MM.1S (cell line): ENCODE data around the gene IL10.

Experiments
- DNase-seq: peaks from one replicate; pipeline ENCODE4 v3.0.0-alpha.2; 2015
- H2AFZ ChIP-seq: fragments of 300-600 bp; sonication (generic); 2 replicates; pipeline ENCODE4 v1.6.0; 2016; ENCODE audit warnings: antibody characterized with exemption, low read length
- H3F3A ChIP-seq: fragments of 300-600 bp; sonication (generic); 2 replicates; pipeline ENCODE4 v1.6.1; 2016; ENCODE audit warnings: mild to moderate bottlenecking, antibody characterized with exemption, low read length, moderate library complexity, mixed read lengths; ENCODE audit not compliant: insufficient read depth
- H3K27ac ChIP-seq: fragments of 300-600 bp; sonication (generic); 2 replicates; pipeline ENCODE4 v1.5.1; 2016; ENCODE audit warnings: mild to moderate bottlenecking, low read length
- H3K27me3 ChIP-seq: fragments of 300-600 bp; sonication (generic); replicated peaks from 2 replicates; pipeline ENCODE4 v1.6.0; 2016; ENCODE audit warnings: low read length; ENCODE audit not compliant: insufficient read depth
- H3K36me3 ChIP-seq: fragments of 300-600 bp; sonication (generic); replicated peaks from 2 replicates; pipeline ENCODE4 v1.6.1; 2016; ENCODE audit warnings: mild to moderate bottlenecking, low read length, mixed read lengths; ENCODE audit not compliant: insufficient read depth
- H3K4me1 ChIP-seq: fragments of 300-600 bp; sonication (generic); 2 replicates; pipeline ENCODE4 v1.6.1; 2016; ENCODE audit warnings: low read length, mixed read lengths
- H3K4me2 ChIP-seq: fragments of 300-600 bp; sonication (generic); 2 replicates; pipeline ENCODE4 v1.6.0; 2016; ENCODE audit warnings: low read depth, low read length
- H3K4me3 ChIP-seq: fragments of 300-600 bp; sonication (generic); 2 replicates; pipeline ENCODE4 v1.5.1; 2016; ENCODE audit warnings: low read length, mixed read lengths
- H3K79me2 ChIP-seq: fragments of 300-600 bp; sonication (generic); 2 replicates; pipeline ENCODE4 v1.6.1; 2016; ENCODE audit warnings: mixed run types, low read length, mixed read lengths
- H3K9ac ChIP-seq: fragments of 300-600 bp; sonication (generic); 2 replicates; pipeline ENCODE4 v1.6.1; 2016; ENCODE audit warnings: low read length, mixed read lengths
- H3K9me2 ChIP-seq: fragments of 300-600 bp; sonication (generic); replicated peaks from 2 replicates; pipeline ENCODE4 v1.6.1; 2016; ENCODE audit warnings: mild to moderate bottlenecking, low read length, mixed read lengths; ENCODE audit not compliant: insufficient read depth
- H3K9me3 ChIP-seq: fragments of 300-600 bp; sonication (generic); replicated peaks from 2 replicates; pipeline ENCODE4 v1.6.1; 2016; ENCODE audit warnings: mild to moderate bottlenecking, low read length, mixed read lengths; ENCODE audit not compliant: insufficient read depth
- H4K20me1 ChIP-seq: fragments of 300-600 bp; sonication (generic); 2 replicates; pipeline ENCODE4 v1.6.1; 2016; ENCODE audit warnings: mild to moderate bottlenecking, low read length, moderate library complexity, mixed read lengths; ENCODE audit not compliant: insufficient read depth
- CTCF ChIP-seq: fragments of 300-600 bp; sonication (generic); IDR thresholded peaks from 2 replicates; pipeline ENCODE4 v1.5.1; 2016; ENCODE audit warnings: antibody characterized with exemption, low read length, mixed read lengths
- EZH2 ChIP-seq: fragments of 300-600 bp; sonication (generic); optimal IDR thresholded peaks from 2 replicates; pipeline ENCODE3; 2017; ENCODE audit warnings: low read depth, mild to moderate bottlenecking, antibody characterized with exemption, low read length, mixed read lengths
- EZH2phosphoT487 ChIP-seq: fragments of 300-600 bp; sonication (generic); IDR thresholded peaks from 2 replicates; pipeline ENCODE4 v1.6.1; 2018; ENCODE audit warnings: antibody characterized with exemption, low read length

Gene IL10

GRCh38 chr1:206784471-206784903 lies 12.2 kb upstream of the IL10 start:
- Histone ChIP-seq H4K20me1 (no peaks in the 10 kb centered on the region), H3K4me2 (peak overlapping the region; percentile 64), H3K9ac (peak overlapping the region; percentile 57), H3K36me3 (no peaks in the 10 kb centered on the region), H3K9me2 (no peaks in the 10 kb centered on the region), H3K4me3 (0 out of 2 replicates have a peak overlapping the region, but pooled peaks have one; percentile 2), H3K27me3 (no peaks in the 10 kb centered on the region), H3K27ac (peak overlapping the region; percentile 88), H3K9me3 (no peaks in the 10 kb centered on the region), H3F3A (peaks cover 16% of the 10 kb centered on the region), H3K4me1 (peaks cover 36% of the 10 kb centered on the region), H3K79me2 (no peaks in the 10 kb centered on the region), H2AFZ (peak overlapping the region; percentile 43)
- TF ChIP-seq EZH2phosphoT487 (no peak), CTCF (no peak), EZH2 (no peak)
- DNase-seq, result peak; percentile 97

GRCh38 chr1:206783506-206783905 lies 11.2 kb upstream of the IL10 start:
- DNase-seq, result no peak
- Histone ChIP-seq H3K36me3 (no peaks in the 10 kb centered on the region), H4K20me1 (no peaks in the 10 kb centered on the region), H3K79me2 (no peaks in the 10 kb centered on the region), H2AFZ (peak overlapping the region; percentile 43), H3K27me3 (no peaks in the 10 kb centered on the region), H3K27ac (peak overlapping the region; percentile 88), H3F3A (peaks cover 16% of the 10 kb centered on the region), H3K9ac (0 out of 2 replicates have a peak overlapping the region, but pooled peaks have one; percentile 57), H3K4me2 (peak overlapping the region; percentile 64), H3K9me2 (no peaks in the 10 kb centered on the region), H3K4me3 (0 out of 2 replicates have a peak overlapping the region, but pooled peaks have one; percentile 12), H3K9me3 (no peaks in the 10 kb centered on the region), H3K4me1 (peaks cover 36% of the 10 kb centered on the region)
- TF ChIP-seq EZH2phosphoT487, result no peak
- TF ChIP-seq CTCF, result no peak
- TF ChIP-seq EZH2, result no peak

- H3K27ac ChIP-seq, result peak overlapping the region; percentile 45; the same call in 1 of the 2 replicates
- no peaks in the 10 kb centered on the region for H3K79me2 ChIP-seq
- H3F3A ChIP-seq, result peaks cover 16% of the 10 kb centered on the region
- TF ChIP-seq EZH2phosphoT487 (no peak), CTCF (no peak), EZH2 (no peak)
- no peaks in the 10 kb centered on the region for H3K27me3 ChIP-seq
- H3K36me3 ChIP-seq, result no peaks in the 10 kb centered on the region
- H3K4me2 ChIP-seq, result no peak overlapping the region
- H3K9me2 ChIP-seq, result no peaks in the 10 kb centered on the region
- no peak overlapping the region for H2AFZ ChIP-seq
- DNase-seq, result peak; percentile 76
- H3K4me1 ChIP-seq, result peaks cover 36% of the 10 kb centered on the region
- no peak overlapping the region for H3K4me3 ChIP-seq
- no peaks in the 10 kb centered on the region for H3K9me3 ChIP-seq
- no peak overlapping the region for H3K9ac ChIP-seq
- no peaks in the 10 kb centered on the region for H4K20me1 ChIP-seq
Measured at GRCh38 chr1:206782448-206782847, 10.2 kb upstream of the IL10 start.
